IMR-90 (cell line): ENCODE results near the gene CALU.

Experiments
- BHLHE40 ChIP-seq: fragments of 150-350 bp; IDR thresholded peaks from 2 replicates; pipeline ENCODE4 v1.6.1; 2016; ENCODE audit warnings: mild to moderate bottlenecking, low read depth, low read length
- CEBPB ChIP-seq: IDR thresholded peaks from 2 replicates; pipeline ENCODE4 v1.6.1; 2012; ENCODE audit warnings: low read depth, low read length, improper control_type of control experiment
- CHD1 ChIP-seq: IDR thresholded peaks from 2 replicates; pipeline ENCODE4 v1.6.1; 2012; ENCODE audit warnings: low read depth, low read length, improper control_type of control experiment
- MAFK ChIP-seq: IDR thresholded peaks from 2 replicates; pipeline ENCODE4 v1.6.1; 2012; ENCODE audit warnings: low read depth, low read length, improper control_type of control experiment
- MAZ ChIP-seq: IDR thresholded peaks from 2 replicates; pipeline ENCODE4 v1.6.1; 2012; ENCODE audit warnings: low read depth, mild to moderate bottlenecking, low read length, improper control_type of control experiment, moderate library complexity, borderline replicate concordance
- MXI1 ChIP-seq: IDR thresholded peaks from 2 replicates; pipeline ENCODE4 v1.6.1; 2012; ENCODE audit warnings: low read depth, mild to moderate bottlenecking, low read length, moderate library complexity, borderline replicate concordance
- POLR2A ChIP-seq: IDR thresholded peaks from 2 replicates; pipeline ENCODE4 v1.6.1; 2012; ENCODE audit warnings: mild to moderate bottlenecking, low read depth, low read length
- RAD21 ChIP-seq: IDR thresholded peaks from 2 replicates; pipeline ENCODE4 v1.6.1; 2012; ENCODE audit warnings: low read length, improper control_type of control experiment
- RCOR1 ChIP-seq: IDR thresholded peaks from 2 replicates; pipeline ENCODE4 v1.6.1; 2012; ENCODE audit warnings: mild to moderate bottlenecking, low read length, improper control_type of control experiment; ENCODE audit not compliant: insufficient replicate concordance
- RFX5 ChIP-seq: IDR thresholded peaks from 2 replicates; pipeline ENCODE4 v1.8.0; 2012; ENCODE audit warnings: low read depth, mild to moderate bottlenecking, low read length, moderate library complexity
- SMC3 ChIP-seq: fragments of 150-350 bp; IDR thresholded peaks from 2 replicates; pipeline ENCODE4 v1.6.1; 2016; ENCODE audit warnings: low read depth, mild to moderate bottlenecking, antibody characterized with exemption, low read length, moderate library complexity
- TF ChIP-seq, protein P1 (sequence below): conservative IDR thresholded peaks from 2 replicates; pipeline ENCODE4 v1.5.1; 2012; ENCODE audit warnings: mild to moderate bottlenecking, low read depth, low read length, improper control_type of control experiment
- TF ChIP-seq, protein P2 (sequence below): fragments of 150-350 bp; IDR thresholded peaks from 2 replicates; pipeline ENCODE4 v1.6.1; 2017; ENCODE audit warnings: mild to moderate bottlenecking, antibody characterized with exemption, low read length, low read depth
- TF ChIP-seq, protein P3 (sequence below): fragments of 150-350 bp; IDR thresholded peaks from 2 replicates; pipeline ENCODE4 v1.6.1; 2016; ENCODE audit warnings: low read depth, mild to moderate bottlenecking, low read length, moderate library complexity, borderline replicate concordance

DNA sequence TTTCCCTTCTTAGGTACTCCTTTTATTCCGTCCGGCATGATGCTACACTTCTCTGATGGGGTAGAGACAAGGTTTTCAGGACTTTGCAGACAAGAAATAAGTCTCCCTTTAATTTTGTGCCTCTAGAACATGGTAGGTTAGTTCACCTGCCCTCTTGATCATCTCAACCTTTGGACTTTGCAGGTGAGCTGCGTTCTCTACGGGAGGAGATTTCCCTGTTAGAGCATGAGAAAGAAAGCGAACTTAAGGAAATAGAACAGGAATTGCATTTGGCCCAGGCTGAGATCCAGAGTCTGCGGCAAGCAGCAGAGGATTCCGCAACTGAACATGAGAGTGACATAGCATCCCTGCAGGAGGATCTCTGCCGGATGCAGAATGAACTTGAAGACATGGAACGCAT lies 61.8 kb downstream of the CALU start:
- TF ChIP-seq, protein P1, sequence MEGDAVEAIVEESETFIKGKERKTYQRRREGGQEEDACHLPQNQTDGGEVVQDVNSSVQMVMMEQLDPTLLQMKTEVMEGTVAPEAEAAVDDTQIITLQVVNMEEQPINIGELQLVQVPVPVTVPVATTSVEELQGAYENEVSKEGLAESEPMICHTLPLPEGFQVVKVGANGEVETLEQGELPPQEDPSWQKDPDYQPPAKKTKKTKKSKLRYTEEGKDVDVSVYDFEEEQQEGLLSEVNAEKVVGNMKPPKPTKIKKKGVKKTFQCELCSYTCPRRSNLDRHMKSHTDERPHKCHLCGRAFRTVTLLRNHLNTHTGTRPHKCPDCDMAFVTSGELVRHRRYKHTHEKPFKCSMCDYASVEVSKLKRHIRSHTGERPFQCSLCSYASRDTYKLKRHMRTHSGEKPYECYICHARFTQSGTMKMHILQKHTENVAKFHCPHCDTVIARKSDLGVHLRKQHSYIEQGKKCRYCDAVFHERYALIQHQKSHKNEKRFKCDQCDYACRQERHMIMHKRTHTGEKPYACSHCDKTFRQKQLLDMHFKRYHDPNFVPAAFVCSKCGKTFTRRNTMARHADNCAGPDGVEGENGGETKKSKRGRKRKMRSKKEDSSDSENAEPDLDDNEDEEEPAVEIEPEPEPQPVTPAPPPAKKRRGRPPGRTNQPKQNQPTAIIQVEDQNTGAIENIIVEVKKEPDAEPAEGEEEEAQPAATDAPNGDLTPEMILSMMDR = no peak
- no peak for TF ChIP-seq POLR2A
- no peak for TF ChIP-seq SMC3
- TF ChIP-seq, protein P2, sequence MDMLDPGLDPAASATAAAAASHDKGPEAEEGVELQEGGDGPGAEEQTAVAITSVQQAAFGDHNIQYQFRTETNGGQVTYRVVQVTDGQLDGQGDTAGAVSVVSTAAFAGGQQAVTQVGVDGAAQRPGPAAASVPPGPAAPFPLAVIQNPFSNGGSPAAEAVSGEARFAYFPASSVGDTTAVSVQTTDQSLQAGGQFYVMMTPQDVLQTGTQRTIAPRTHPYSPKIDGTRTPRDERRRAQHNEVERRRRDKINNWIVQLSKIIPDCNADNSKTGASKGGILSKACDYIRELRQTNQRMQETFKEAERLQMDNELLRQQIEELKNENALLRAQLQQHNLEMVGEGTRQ = no peak
- TF ChIP-seq RCOR1 = no peak
- TF ChIP-seq RAD21 = no peak
- TF ChIP-seq BHLHE40 = no peak
- TF ChIP-seq CHD1 = no peak
- TF ChIP-seq MXI1 = no peak
- TF ChIP-seq, protein P3, sequence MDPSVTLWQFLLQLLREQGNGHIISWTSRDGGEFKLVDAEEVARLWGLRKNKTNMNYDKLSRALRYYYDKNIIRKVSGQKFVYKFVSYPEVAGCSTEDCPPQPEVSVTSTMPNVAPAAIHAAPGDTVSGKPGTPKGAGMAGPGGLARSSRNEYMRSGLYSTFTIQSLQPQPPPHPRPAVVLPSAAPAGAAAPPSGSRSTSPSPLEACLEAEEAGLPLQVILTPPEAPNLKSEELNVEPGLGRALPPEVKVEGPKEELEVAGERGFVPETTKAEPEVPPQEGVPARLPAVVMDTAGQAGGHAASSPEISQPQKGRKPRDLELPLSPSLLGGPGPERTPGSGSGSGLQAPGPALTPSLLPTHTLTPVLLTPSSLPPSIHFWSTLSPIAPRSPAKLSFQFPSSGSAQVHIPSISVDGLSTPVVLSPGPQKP = no peak
- no peak for TF ChIP-seq CEBPB
- no peak for TF ChIP-seq MAZ
- TF ChIP-seq MAFK = no peak
- TF ChIP-seq RFX5 = no peak
